Mucosa of stomach (tissue), 1 donor: ENCODE data around the gene USP20.

Experiments
- H3K27me3 ChIP-seq: one replicate; pipeline ENCODE4 v1.7.0; 2013; ENCODE audit warnings: mild to moderate bottlenecking, low read length; ENCODE audit not compliant: control insufficient read depth, insufficient read depth
- H3K36me3 ChIP-seq: one replicate; pipeline ENCODE4 v1.7.0; 2013; ENCODE audit warnings: low read length; ENCODE audit not compliant: control insufficient read depth, insufficient read depth
- H3K4me1 ChIP-seq: one replicate; pipeline ENCODE4 v1.7.0; 2013; ENCODE audit warnings: mild to moderate bottlenecking, low read length; ENCODE audit not compliant: control insufficient read depth, insufficient read depth
- H3K4me3 ChIP-seq: one replicate; pipeline ENCODE4 v1.7.0; 2013; ENCODE audit warnings: low read length
- H3K9ac ChIP-seq: one replicate; pipeline ENCODE4 v1.7.0; 2013; ENCODE audit warnings: mild to moderate bottlenecking, low read length, moderate library complexity
- H3K9me3 ChIP-seq: one replicate; pipeline ENCODE4 v1.7.0; 2013; ENCODE audit warnings: mild to moderate bottlenecking, low read length, moderate library complexity; ENCODE audit not compliant: control insufficient read depth
- donor health status: Pancreatic carcinoma.

Gene USP20

GRCh38 chr9:129863059-129863690 lies 27.9 kb downstream of the USP20 start:
- no peaks in the 10 kb centered on the region for H3K9me3 ChIP-seq

GRCh38 chr9:129864991-129865647 lies 29.9 kb downstream of the USP20 start:
- Histone ChIP-seq H3K9ac (no peak overlapping the region), H3K9me3 (no peaks in the 10 kb centered on the region), H3K4me1 (no peaks in the 10 kb centered on the region), H3K27me3 (no peaks in the 10 kb centered on the region), H3K4me3 (no peak overlapping the region), H3K36me3 (peaks cover 15% of the 10 kb centered on the region)

More at GRCh38 chr9:129863059-129863690, 27.9 kb downstream of the USP20 start:
- H3K27me3 ChIP-seq: no peaks in the 10 kb centered on the region
- H3K4me3 ChIP-seq: no peak overlapping the region
- H3K36me3 ChIP-seq: peaks cover 21% of the 10 kb centered on the region
- no peaks in the 10 kb centered on the region for H3K4me1 ChIP-seq
- no peak overlapping the region for H3K9ac ChIP-seq

- Histone ChIP-seq H3K4me3 (no peak overlapping the region), H3K27me3 (no peaks in the 10 kb centered on the region), H3K4me1 (no peaks in the 10 kb centered on the region), H3K36me3 (peaks cover 15% of the 10 kb centered on the region), H3K9ac (no peak overlapping the region), H3K9me3 (no peaks in the 10 kb centered on the region)
These were observed 30.5 kb downstream of the USP20 start for GRCh38 chr9:129865668-129866320.

- Histone ChIP-seq H3K36me3 (peaks cover 9% of the 10 kb centered on the region), H3K4me1 (no peaks in the 10 kb centered on the region), H3K4me3 (no peak overlapping the region), H3K27me3 (no peaks in the 10 kb centered on the region), H3K9ac (no peak overlapping the region), H3K9me3 (no peaks in the 10 kb centered on the region)
These were observed 31.3 kb downstream of the USP20 start for GRCh38 chr9:129866394-129867135.

GRCh38 chr9:129867136-129868022 lies 32.1 kb downstream of the USP20 start:
- peaks cover 5% of the 10 kb centered on the region for H3K36me3 ChIP-seq
- H3K27me3 ChIP-seq: no peaks in the 10 kb centered on the region
- H3K9me3 ChIP-seq: no peaks in the 10 kb centered on the region
- H3K4me3 ChIP-seq: no peak overlapping the region
- no peaks in the 10 kb centered on the region for H3K4me1 ChIP-seq
- no peak overlapping the region for H3K9ac ChIP-seq

GRCh38 chr9:129868023-129868871 lies 33.0 kb downstream of the USP20 start:
- Histone ChIP-seq H3K27me3 (no peaks in the 10 kb centered on the region), H3K9ac (no peak overlapping the region), H3K9me3 (no peaks in the 10 kb centered on the region), H3K4me1 (no peaks in the 10 kb centered on the region), H3K4me3 (no peak overlapping the region), H3K36me3 (peaks cover 5% of the 10 kb centered on the region)

GRCh38 chr9:129868872-129869486 lies 33.7 kb downstream of the USP20 start:
- peaks cover 5% of the 10 kb centered on the region for H3K36me3 ChIP-seq
- no peak overlapping the region for H3K4me3 ChIP-seq
- H3K4me1 ChIP-seq: no peaks in the 10 kb centered on the region
- no peaks in the 10 kb centered on the region for H3K27me3 ChIP-seq
- H3K9ac ChIP-seq: no peak overlapping the region
- H3K9me3 ChIP-seq: no peaks in the 10 kb centered on the region

GRCh38 chr9:129869585-129870501 lies 34.6 kb downstream of the USP20 start:
- Histone ChIP-seq H3K27me3 (no peaks in the 10 kb centered on the region), H3K4me3 (no peak overlapping the region), H3K36me3 (peaks cover 5% of the 10 kb centered on the region), H3K4me1 (no peaks in the 10 kb centered on the region), H3K9me3 (no peaks in the 10 kb centered on the region), H3K9ac (no peak overlapping the region)

GRCh38 chr9:129871046-129871445 lies 35.8 kb downstream of the USP20 start:
- Histone ChIP-seq H3K9ac (no peak overlapping the region), H3K27me3 (no peaks in the 10 kb centered on the region), H3K4me1 (no peaks in the 10 kb centered on the region), H3K4me3 (no peak overlapping the region), H3K9me3 (no peaks in the 10 kb centered on the region), H3K36me3 (peaks cover 11% of the 10 kb centered on the region)
